Sigmoid colon (tissue), 7 donors: ENCODE results near the gene REEP2. TPM values are rescaled to one million over a fixed set of nuclear protein-coding genes. Genes with fewer than 3 reads are reported as not detected.

Experiments
- DNase-seq: peaks from one replicate; pipeline ENCODE4 v3.0.0-alpha.2; 2019
- H3K27ac ChIP-seq, 4 donors: fragments of 200-600 bp; sonication (generic); one replicate each; pipeline ENCODE4 v1.5.1; 2016 to 2019; ENCODE audit warnings: mild to moderate bottlenecking in 1 of 4
- H3K27me3 ChIP-seq, 3 donors: fragments of 200-600 bp; sonication (generic); one replicate each; pipeline ENCODE4 v1.5.1; 2019; ENCODE audit warnings: mild to moderate bottlenecking in 1 of 3
- H3K36me3 ChIP-seq, 4 donors: fragments of 200-600 bp; sonication (generic); one replicate each; pipeline ENCODE4 v1.5.1; 2016 to 2019
- H3K4me1 ChIP-seq, 4 donors: fragments of 200-600 bp; sonication (generic); one replicate each; pipeline ENCODE4 v1.5.1; 2017 to 2019
- H3K4me3 ChIP-seq, 4 donors: fragments of 200-600 bp; sonication (generic); one replicate each; pipeline ENCODE4 v1.5.1; 2017 to 2019; ENCODE audit warnings: mild to moderate bottlenecking in 2 of 4, moderate library complexity in 1 of 4
- H3K9me3 ChIP-seq, 4 donors: fragments of 200-600 bp in 3 of 4; sonication (generic) in 3 of 4; one replicate each; pipeline versions ENCODE4 v1.5.1 to v1.6.1; 2013 to 2019
- CTCF ChIP-seq, 4 experiments: fragments of 450-650 bp in 3 of 4; fragments of 200-600 bp in 1 of 4; IDR thresholded peaks; one replicate each; pipeline ENCODE4 v1.5.1; 2016 to 2019; ENCODE audit warnings: antibody characterized with exemption in 4 of 4, mild to moderate bottlenecking in 3 of 4, moderate library complexity in 2 of 4
- EP300 ChIP-seq, 4 donors: sonication (generic); formaldehyde crosslinking; IDR thresholded peaks; one replicate each; pipeline ENCODE4 v1.6.1; 2017; ENCODE audit warnings: antibody characterized with exemption in 4 of 4
- POLR2A ChIP-seq, 2 donors: fragments of 450-650 bp; IDR thresholded peaks; one replicate each; pipeline ENCODE4 v1.6.1; 2016; ENCODE audit warnings: antibody characterized with exemption in 2 of 2, mild to moderate bottlenecking in 2 of 2, moderate library complexity in 2 of 2
- POLR2AphosphoS5 ChIP-seq, 4 donors: sonication (generic); formaldehyde crosslinking; IDR thresholded peaks; one replicate each; pipeline ENCODE4 v1.6.1; 2017; ENCODE audit warnings: antibody characterized with exemption in 4 of 4
- WGBS, 2 donors: extraction: QIAGEN DNeasy Blood & Tissue Kit; methylation state at CpG; one replicate each; pipeline ENCODE4 v1.1.7; 2013; 5-methylcytosine and 5-hydroxymethylcytosine counted together
- intact Hi-C: fragments of 100-400 bp; cut with DNase I; formaldehyde crosslinking; loops from one replicate; pipeline ENCODE4 v1.15.1; 2023
- polyA plus RNA-seq, 3 donors: library from polyadenylated mRNA; stranded (reverse); fragments of 200-250 nt; gene quantifications; one replicate each; pipeline ENCODE4 v1.2.3, GENCODE V29; 2013
- total RNA-seq, 4 donors: library from RNA; depleted of rRNA; stranded (reverse); fragments of >200 nt; gene quantifications; one replicate each; pipeline ENCODE4 v1.1.0, GENCODE V29; 2016
- donor health status: healthy with polysubstance abuse.
- donor health status: Bipolar disorder and iron deficiency.
- donor health status: healthy.

The REEP2 gene
- total and polyA plus RNA-seq, 7 donors = 0.92 to 24.6 (median 7.7) TPM

- H3K27me3 ChIP-seq = no peaks in the 10 kb centered on the region
- no peak overlapping the region for H3K4me3 ChIP-seq
- intact Hi-C loops = no loop called here
- H3K9me3 ChIP-seq = no peaks in the 10 kb centered on the region
- peaks cover 0 to 7% (median 0%) of the 10 kb centered on the region in 4 donors for H3K36me3 ChIP-seq
- peaks cover 0 to 13% (median 11%) of the 10 kb centered on the region in 4 donors for H3K4me1 ChIP-seq
- 77 to 84% methylated on average over 9 of the region's 9 CpGs for WGBS, 2 donors
- no peak for DNase-seq
- no peak for TF ChIP-seq EP300 (IDR thresholded peaks at IDR 0.05)
- TF ChIP-seq POLR2AphosphoS5 (IDR thresholded peaks at IDR 0.05) = no peak
- no peak for TF ChIP-seq CTCF (IDR thresholded peaks at IDR 0.05)
- no peak for TF ChIP-seq POLR2A (IDR thresholded peaks at IDR 0.05)
- H3K27ac ChIP-seq = peak overlapping the region in 1 of 4 donors; percentile 51
Observed at GRCh38 chr5:138448481-138449398, 9.9 kb downstream of the REEP2 start.

DNA sequence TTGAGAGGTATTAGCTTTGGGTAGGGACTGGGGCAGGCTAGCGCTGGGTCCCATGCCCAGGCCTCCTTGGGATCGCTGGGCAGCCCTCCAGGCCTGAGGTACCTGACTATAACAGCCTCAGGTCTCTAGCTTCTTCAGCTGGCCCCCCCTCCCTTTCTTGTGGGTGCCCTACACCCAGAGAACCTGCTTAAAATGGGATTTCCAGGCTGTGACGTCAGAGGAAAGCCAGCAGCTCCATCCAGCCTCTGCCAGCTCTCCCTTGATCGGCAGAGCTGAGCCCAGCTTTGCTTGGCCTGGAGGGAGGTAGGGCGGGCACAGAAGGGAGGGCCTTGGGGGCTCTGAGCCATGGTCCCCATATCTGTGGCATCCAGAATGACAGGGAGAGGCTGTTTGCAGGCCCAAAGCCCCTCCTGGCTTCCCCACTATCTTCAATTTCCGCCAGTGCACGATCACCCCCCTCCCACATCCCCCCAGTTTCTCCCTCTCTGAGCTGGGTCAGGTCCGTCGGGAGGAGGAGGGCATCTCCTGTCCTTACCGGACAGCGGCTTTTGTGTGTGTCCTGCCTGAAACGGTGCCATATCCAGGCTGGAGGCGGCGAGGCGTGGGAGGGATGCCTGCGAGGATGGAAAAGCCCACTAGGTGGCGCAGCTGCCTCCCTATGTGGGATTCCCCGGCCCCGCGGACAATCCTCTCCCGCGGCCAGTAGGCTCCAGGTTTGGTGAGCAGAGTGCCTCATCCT is 10.8 kb downstream of the REEP2 start:
- Histone ChIP-seq H3K4me1 (peaks cover 0 to 13% (median 11%) of the 10 kb centered on the region in 4 donors), H3K4me3 (peak overlapping the region in 1 of 4 donors; percentile 18), H3K27ac (peak overlapping the region in 2 of 4 donors; percentile 33 to 51), H3K36me3 (peaks cover 0 to 4% (median 0%) of the 10 kb centered on the region in 4 donors), H3K27me3 (no peaks in the 10 kb centered on the region), H3K9me3 (no peaks in the 10 kb centered on the region)
- TF ChIP-seq EP300 (IDR thresholded peaks at IDR 0.05) (no peak), CTCF (IDR thresholded peaks at IDR 0.05) (peak; percentile 96 to 98 (median 97)), POLR2AphosphoS5 (IDR thresholded peaks at IDR 0.05) (peak in 2 of 4 donors; percentile 18 to 20)
- WGBS, 2 donors = 20 to 23% methylated on average over 22 of the region's 22 CpGs
- DNase-seq = peak; percentile 95
- intact Hi-C loops = loop anchor here (1.0 kb wide), 1 partner anchor 54 kb away; no protein-coding TSS in a partner anchor

DNA sequence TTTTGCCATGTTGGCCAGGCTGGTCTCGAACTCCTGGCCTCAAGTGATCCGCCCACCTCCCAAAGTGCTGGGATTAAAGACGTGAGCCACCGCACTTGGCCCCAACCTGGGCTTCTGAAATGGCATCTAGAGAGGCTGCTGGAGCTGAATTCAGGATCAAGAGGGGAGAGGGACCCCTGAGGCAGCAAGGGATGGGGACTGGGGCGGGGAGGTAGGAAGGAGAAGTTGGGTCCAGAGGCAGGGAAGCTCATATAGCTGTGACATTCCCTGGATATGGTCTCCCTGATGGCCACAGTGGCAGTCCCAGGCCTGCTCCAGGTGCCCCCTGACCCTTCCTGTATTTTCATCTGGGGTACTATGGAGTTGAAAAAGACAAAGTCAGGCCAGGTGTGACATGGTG is 12.1 kb downstream of the REEP2 start:
- TF ChIP-seq POLR2A (IDR thresholded peaks at IDR 0.05) (no peak), POLR2AphosphoS5 (IDR thresholded peaks at IDR 0.05) (no peak), CTCF (IDR thresholded peaks at IDR 0.05) (no peak), EP300 (IDR thresholded peaks at IDR 0.05) (no peak)
- H3K9me3 ChIP-seq = no peaks in the 10 kb centered on the region
- 92 to 93% methylated on average over 5 of the region's 5 CpGs for WGBS, 2 donors
- peak; percentile 52 for DNase-seq
- no peaks in the 10 kb centered on the region for H3K36me3 ChIP-seq
- H3K4me3 ChIP-seq = no peak overlapping the region
- no peaks in the 10 kb centered on the region for H3K27me3 ChIP-seq
- H3K4me1 ChIP-seq = peaks cover 0 to 13% (median 11%) of the 10 kb centered on the region in 4 donors
- intact Hi-C loops = loop anchor here (1.0 kb wide), 1 partner anchor 52 kb away; no protein-coding TSS in a partner anchor
- H3K27ac ChIP-seq = no peak overlapping the region

DNA sequence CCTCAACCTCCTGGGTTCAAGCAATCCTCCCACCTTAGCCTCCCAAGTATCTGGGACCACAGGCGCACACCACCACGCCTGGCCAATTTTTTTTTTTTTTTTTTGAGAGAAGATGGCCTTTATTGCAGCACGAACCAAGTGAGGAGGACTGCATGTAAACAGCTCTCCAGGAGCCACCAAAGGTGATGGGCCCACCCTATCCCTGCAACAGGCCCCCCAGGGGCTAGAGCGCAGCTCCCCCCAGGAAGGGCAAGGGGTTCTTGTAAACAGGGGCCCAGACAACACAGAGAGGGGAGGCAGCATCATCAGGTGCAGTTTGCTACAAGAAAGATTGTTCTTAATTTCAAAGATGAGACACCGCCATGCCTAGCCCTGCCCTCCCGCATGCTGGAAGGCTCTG is 13.9 kb downstream of the REEP2 start:
- WGBS, 2 donors = 93% methylated on average over 6 of the region's 6 CpGs
- H3K4me3 ChIP-seq = no peak overlapping the region
- H3K4me1 ChIP-seq = peaks cover 0 to 13% (median 11%) of the 10 kb centered on the region in 4 donors
- intact Hi-C loops = no loop called here
- H3K27ac ChIP-seq = no peak overlapping the region
- no peaks in the 10 kb centered on the region for H3K36me3 ChIP-seq
- no peaks in the 10 kb centered on the region for H3K27me3 ChIP-seq
- no peak for TF ChIP-seq POLR2AphosphoS5 (IDR thresholded peaks at IDR 0.05)
- TF ChIP-seq POLR2A (IDR thresholded peaks at IDR 0.05) = no peak
- no peak for TF ChIP-seq EP300 (IDR thresholded peaks at IDR 0.05)
- TF ChIP-seq CTCF (IDR thresholded peaks at IDR 0.05) = no peak
- DNase-seq = peak; percentile 45
- no peaks in the 10 kb centered on the region for H3K9me3 ChIP-seq
